ENCODE results near the gene TEC. TPM values are rescaled to one million over a fixed set of nuclear protein-coding genes. Genes with fewer than 3 reads are reported as not detected.

TEC gene
- total and polyA plus RNA-seq, 2 donors from 2014 or later: 1.1 to 5.9 TPM

GRCh38 chr4:48235050-48235449 lies 34.6 kb downstream of the TEC start:
- DNase-seq: no peak
- H3K27me3 ChIP-seq (ENCODE audit: control insufficient read depth, insufficient read depth, low read length): no peaks in the 10 kb centered on the region
- H3K9ac ChIP-seq (ENCODE audit: low read length in 3 of 3): no peak overlapping the region
- no peak overlapping the region for H3K27ac ChIP-seq (ENCODE audit: low read depth in 2 of 2, low read length in 2 of 2)
- no peaks in the 10 kb centered on the region for H3K9me3 ChIP-seq (ENCODE audit: control insufficient read depth in 2 of 3, insufficient read depth in 1 of 3, low read length in 3 of 3)
- intact Hi-C loops (cut with DNase I): no loop called here
- no peak for FAIRE-seq
- TF ChIP-seq, protein P1, sequence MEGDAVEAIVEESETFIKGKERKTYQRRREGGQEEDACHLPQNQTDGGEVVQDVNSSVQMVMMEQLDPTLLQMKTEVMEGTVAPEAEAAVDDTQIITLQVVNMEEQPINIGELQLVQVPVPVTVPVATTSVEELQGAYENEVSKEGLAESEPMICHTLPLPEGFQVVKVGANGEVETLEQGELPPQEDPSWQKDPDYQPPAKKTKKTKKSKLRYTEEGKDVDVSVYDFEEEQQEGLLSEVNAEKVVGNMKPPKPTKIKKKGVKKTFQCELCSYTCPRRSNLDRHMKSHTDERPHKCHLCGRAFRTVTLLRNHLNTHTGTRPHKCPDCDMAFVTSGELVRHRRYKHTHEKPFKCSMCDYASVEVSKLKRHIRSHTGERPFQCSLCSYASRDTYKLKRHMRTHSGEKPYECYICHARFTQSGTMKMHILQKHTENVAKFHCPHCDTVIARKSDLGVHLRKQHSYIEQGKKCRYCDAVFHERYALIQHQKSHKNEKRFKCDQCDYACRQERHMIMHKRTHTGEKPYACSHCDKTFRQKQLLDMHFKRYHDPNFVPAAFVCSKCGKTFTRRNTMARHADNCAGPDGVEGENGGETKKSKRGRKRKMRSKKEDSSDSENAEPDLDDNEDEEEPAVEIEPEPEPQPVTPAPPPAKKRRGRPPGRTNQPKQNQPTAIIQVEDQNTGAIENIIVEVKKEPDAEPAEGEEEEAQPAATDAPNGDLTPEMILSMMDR (IDR thresholded peaks at IDR 0.05; ENCODE audit: borderline replicate concordance, extremely low read depth, insufficient read depth): no peak
- H3K36me3 ChIP-seq (ENCODE audit: control insufficient read depth in 2 of 3, insufficient read depth in 3 of 3, low read length in 3 of 3): no peaks in the 10 kb centered on the region
- H3K4me1 ChIP-seq (ENCODE audit: control insufficient read depth in 2 of 3, insufficient read depth in 2 of 3, low read depth in 1 of 3, low read length in 3 of 3): peaks cover 0 to 3% (median 0%) of the 10 kb centered on the region in 3 donors
- no peak overlapping the region for H3K4me3 ChIP-seq (ENCODE audit: low read length in 3 of 3)

GRCh38 chr4:48234575-48234974 lies 35.1 kb downstream of the TEC start:
- Histone ChIP-seq H3K27me3 (ENCODE audit: control insufficient read depth, insufficient read depth, low read length) (no peaks in the 10 kb centered on the region), H3K27ac (ENCODE audit: low read depth in 2 of 2, low read length in 2 of 2) (no peak overlapping the region), H3K4me1 (ENCODE audit: control insufficient read depth in 2 of 3, insufficient read depth in 2 of 3, low read depth in 1 of 3, low read length in 3 of 3) (peaks cover 0 to 3% (median 0%) of the 10 kb centered on the region in 3 donors), H3K36me3 (ENCODE audit: control insufficient read depth in 2 of 3, insufficient read depth in 3 of 3, low read length in 3 of 3) (no peaks in the 10 kb centered on the region), H3K9ac (ENCODE audit: low read length in 3 of 3) (no peak overlapping the region), H3K4me3 (ENCODE audit: low read length in 3 of 3) (no peak overlapping the region), H3K9me3 (ENCODE audit: control insufficient read depth in 2 of 3, insufficient read depth in 1 of 3, low read length in 3 of 3) (no peaks in the 10 kb centered on the region)
- intact Hi-C loops (cut with DNase I): no loop called here
- DNase-seq: no peak
- FAIRE-seq: no peak
- TF ChIP-seq, protein P1 (IDR thresholded peaks at IDR 0.05; ENCODE audit: borderline replicate concordance, extremely low read depth, insufficient read depth): no peak

DNA sequence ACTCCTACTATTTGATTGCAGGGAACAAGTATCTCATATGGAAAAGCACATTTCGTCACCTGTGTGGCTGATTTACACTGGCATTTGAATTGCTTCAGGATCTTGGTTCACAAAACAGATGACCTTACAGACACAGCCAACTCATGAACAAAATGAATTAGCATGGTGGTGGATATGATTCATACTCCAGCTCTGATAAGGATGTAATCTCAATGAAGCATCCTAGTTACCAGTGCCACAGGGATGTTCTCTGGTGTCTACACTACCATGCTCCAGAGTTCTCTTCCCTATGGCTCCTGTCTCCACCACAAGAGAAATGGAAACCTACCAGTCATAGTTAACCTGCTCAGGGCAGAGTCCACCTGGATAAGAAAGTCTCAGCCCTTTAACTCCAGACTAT lies 40.7 kb downstream of the TEC start:
- H3K4me1 ChIP-seq (ENCODE audit: control insufficient read depth in 2 of 3, insufficient read depth in 2 of 3, low read depth in 1 of 3, low read length in 3 of 3): peaks cover 0 to 5% (median 0%) of the 10 kb centered on the region in 3 donors
- TF ChIP-seq, protein P1 (IDR thresholded peaks at IDR 0.05; ENCODE audit: borderline replicate concordance, extremely low read depth, insufficient read depth): no peak
- intact Hi-C loops (cut with DNase I): no loop called here
- no peaks in the 10 kb centered on the region for H3K27me3 ChIP-seq (ENCODE audit: control insufficient read depth, insufficient read depth, low read length)
- DNase-seq (no peak), FAIRE-seq (no peak)
- H3K9me3 ChIP-seq (ENCODE audit: control insufficient read depth in 2 of 3, insufficient read depth in 1 of 3, low read length in 3 of 3): no peaks in the 10 kb centered on the region
- no peak overlapping the region for H3K9ac ChIP-seq (ENCODE audit: low read length in 3 of 3)
- H3K4me3 ChIP-seq (ENCODE audit: low read length in 3 of 3): no peak overlapping the region
- H3K36me3 ChIP-seq (ENCODE audit: control insufficient read depth in 2 of 3, insufficient read depth in 3 of 3, low read length in 3 of 3): no peaks in the 10 kb centered on the region
- H3K27ac ChIP-seq (ENCODE audit: low read depth in 2 of 2, low read length in 2 of 2): no peak overlapping the region

DNA sequence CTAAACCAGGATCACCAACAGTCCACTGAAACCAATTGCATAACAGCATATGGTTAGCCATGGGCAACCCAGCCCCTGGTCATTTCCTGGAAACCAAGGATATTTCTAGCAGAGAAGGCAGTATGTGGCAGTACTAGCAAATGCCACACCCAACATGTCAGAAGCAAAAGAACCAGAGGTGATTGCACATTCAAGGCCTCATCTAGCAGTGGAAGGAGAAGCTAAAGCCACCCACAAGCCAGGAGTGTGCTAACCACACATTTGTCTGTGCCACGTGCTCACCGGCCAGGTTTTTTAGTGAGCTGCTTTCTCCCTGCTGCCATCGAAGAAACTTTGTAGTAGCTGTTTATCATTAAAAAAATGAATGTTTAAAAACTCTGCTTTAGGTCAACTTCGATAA lies 42.0 kb downstream of the TEC start:
- TF ChIP-seq, protein P1 (IDR thresholded peaks at IDR 0.05; ENCODE audit: borderline replicate concordance, extremely low read depth, insufficient read depth): no peak
- Histone ChIP-seq H3K27me3 (ENCODE audit: control insufficient read depth, insufficient read depth, low read length) (no peaks in the 10 kb centered on the region), H3K36me3 (ENCODE audit: control insufficient read depth in 2 of 3, insufficient read depth in 3 of 3, low read length in 3 of 3) (no peaks in the 10 kb centered on the region), H3K9ac (ENCODE audit: low read length in 3 of 3) (no peak overlapping the region), H3K9me3 (ENCODE audit: control insufficient read depth in 2 of 3, insufficient read depth in 1 of 3, low read length in 3 of 3) (no peaks in the 10 kb centered on the region), H3K4me1 (ENCODE audit: control insufficient read depth in 2 of 3, insufficient read depth in 2 of 3, low read depth in 1 of 3, low read length in 3 of 3) (peaks cover 0 to 5% (median 0%) of the 10 kb centered on the region in 3 donors), H3K27ac (ENCODE audit: low read depth in 2 of 2, low read length in 2 of 2) (no peak overlapping the region), H3K4me3 (ENCODE audit: low read length in 3 of 3) (no peak overlapping the region)
- intact Hi-C loops (cut with DNase I): no loop called here
- DNase-seq: no peak
- no peak for FAIRE-seq
